HG02885 (cell line): ENCODE data around the gene ENDOD1.
A peak's percentile ranks its signal among the peaks of the same experiment; 100 is the strongest.

Experiments used
- ATAC-seq: cut with Tn5 transposase; IDR thresholded peaks from one replicate; pipeline ENCODE4 v1.9.1; 2021; ENCODE audit warnings: mild to moderate bottlenecking; ENCODE audit not compliant: unreplicated experiment, poor library complexity

Gene ENDOD1

GRCh38 chr11:95076416-95076815 is 13.2 kb upstream of the ENDOD1 start:
- ATAC-seq, result peak; percentile 68

- ATAC-seq, result no peak
Observed at GRCh38 chr11:95076981-95077380, 12.7 kb upstream of the ENDOD1 start.

- no peak for ATAC-seq
Observed at GRCh38 chr11:95078526-95078925, 11.1 kb upstream of the ENDOD1 start.

- no peak for ATAC-seq
Observed at GRCh38 chr11:95081010-95081409, 8.6 kb upstream of the ENDOD1 start.

GRCh38 chr11:95081412-95081811 is 8.2 kb upstream of the ENDOD1 start:
- ATAC-seq, result no peak

GRCh38 chr11:95082576-95083001 is 7.1 kb upstream of the ENDOD1 start:
- no peak for ATAC-seq

GRCh38 chr11:95084509-95084908 is 5.1 kb upstream of the ENDOD1 start:
- peak; percentile 70 for ATAC-seq

GRCh38 chr11:95085117-95085816 is 4.4 kb upstream of the ENDOD1 start:
- no peak for ATAC-seq

- no peak for ATAC-seq
Observed at GRCh38 chr11:95086151-95086550, 3.5 kb upstream of the ENDOD1 start.

GRCh38 chr11:95086836-95087570 is 2.6 kb upstream of the ENDOD1 start:
- no peak for ATAC-seq

GRCh38 chr11:95088946-95089619 is 563 bp upstream of the ENDOD1 start:
- peak; percentile 51 for ATAC-seq

- ATAC-seq, result no peak
Observed at GRCh38 chr11:95091663-95092180, 2.1 kb downstream of the ENDOD1 start.

GRCh38 chr11:95092549-95093324 is 3.1 kb downstream of the ENDOD1 start:
- ATAC-seq, result no peak

- ATAC-seq, result peak; percentile 13
Observed at GRCh38 chr11:95093548-95093947, 3.9 kb downstream of the ENDOD1 start.

- peak; percentile 79 for ATAC-seq
Observed at GRCh38 chr11:95095858-95096587, 6.4 kb downstream of the ENDOD1 start.

GRCh38 chr11:95097209-95097608 is 7.6 kb downstream of the ENDOD1 start:
- no peak for ATAC-seq

GRCh38 chr11:95098826-95099225 is 9.2 kb downstream of the ENDOD1 start:
- ATAC-seq, result no peak

- no peak for ATAC-seq
Observed at GRCh38 chr11:95100191-95100648, 10.6 kb downstream of the ENDOD1 start.

- no peak for ATAC-seq
Observed at GRCh38 chr11:95100856-95101507, 11.3 kb downstream of the ENDOD1 start.
